ENCODE results near the gene RAVER2. TPM values are rescaled to one million over a fixed set of nuclear protein-coding genes. Genes with fewer than 3 reads are reported as not detected.

The RAVER2 gene
- total RNA-seq, 4 donors from 2014 or later = 12.5 to 32.9 (median 32.0) TPM

GRCh38 chr1:64878090-64878489 lies 133.2 kb downstream of the RAVER2 start:
- H3K27ac ChIP-seq = no peak overlapping the region
- H3K27me3 ChIP-seq = no peaks in the 10 kb centered on the region
- TF ChIP-seq EP300 (IDR thresholded peaks at IDR 0.05) (no peak), POLR2AphosphoS5 (IDR thresholded peaks at IDR 0.05) (no peak), POLR2A (IDR thresholded peaks at IDR 0.05) (no peak)
- H3K4me3 ChIP-seq = no peak overlapping the region
- no peaks in the 10 kb centered on the region for H3K4me1 ChIP-seq
- no peak for ATAC-seq
- H3K9me3 ChIP-seq = no peaks in the 10 kb centered on the region
- peaks cover 0 to 77% of the 10 kb centered on the region in 2 donors for H3K36me3 ChIP-seq

DNA sequence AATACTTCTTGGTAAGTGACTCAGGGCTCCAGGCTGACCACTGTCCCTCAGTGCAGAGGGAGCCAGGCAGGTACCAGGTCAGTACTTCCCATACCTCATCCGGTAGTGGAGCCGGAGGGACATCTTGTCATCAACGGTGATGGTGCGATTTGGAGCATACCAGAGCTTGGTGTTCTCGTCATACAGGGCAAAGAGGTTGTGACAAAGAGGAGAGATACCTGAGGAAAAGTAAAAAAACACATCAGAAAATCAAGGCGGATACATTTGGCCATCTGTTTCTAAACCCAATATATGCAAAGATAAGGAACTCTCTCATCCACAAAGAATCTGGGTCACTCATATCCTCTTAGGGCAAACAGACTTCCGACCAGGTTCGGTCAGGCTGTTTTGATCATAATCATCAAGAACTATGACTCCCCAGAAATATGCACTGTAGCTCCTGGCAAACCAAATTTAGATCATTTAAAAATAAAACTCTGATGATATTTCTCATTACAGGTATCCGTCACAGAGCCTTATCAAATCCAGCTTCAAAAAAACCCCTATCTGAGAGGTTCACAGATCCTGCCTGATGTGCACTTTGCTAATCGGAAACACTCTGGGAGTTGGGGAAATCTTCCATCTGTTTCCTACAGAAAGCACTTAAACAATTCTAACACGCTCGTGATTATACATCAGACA lies 134.2 kb downstream of the RAVER2 start:
- no peaks in the 10 kb centered on the region for H3K4me1 ChIP-seq
- H3K27ac ChIP-seq = no peak overlapping the region
- H3K36me3 ChIP-seq = peaks cover 0 to 77% of the 10 kb centered on the region in 2 donors
- no peak for TF ChIP-seq EP300 (IDR thresholded peaks at IDR 0.05)
- no peak for TF ChIP-seq POLR2A (IDR thresholded peaks at IDR 0.05)
- no peak for TF ChIP-seq CTCF (IDR thresholded peaks at IDR 0.05)
- no peak for TF ChIP-seq POLR2AphosphoS5 (IDR thresholded peaks at IDR 0.05)
- no peak for ATAC-seq
- WGBS, 2 donors (ENCODE audit: low coverage in 1 of 2) = 82 to 84% methylated on average over 10 to 12 of the region's 12 CpGs
- H3K27me3 ChIP-seq = no peaks in the 10 kb centered on the region
- no peak overlapping the region for H3K4me3 ChIP-seq
- H3K9me3 ChIP-seq = no peaks in the 10 kb centered on the region

DNA sequence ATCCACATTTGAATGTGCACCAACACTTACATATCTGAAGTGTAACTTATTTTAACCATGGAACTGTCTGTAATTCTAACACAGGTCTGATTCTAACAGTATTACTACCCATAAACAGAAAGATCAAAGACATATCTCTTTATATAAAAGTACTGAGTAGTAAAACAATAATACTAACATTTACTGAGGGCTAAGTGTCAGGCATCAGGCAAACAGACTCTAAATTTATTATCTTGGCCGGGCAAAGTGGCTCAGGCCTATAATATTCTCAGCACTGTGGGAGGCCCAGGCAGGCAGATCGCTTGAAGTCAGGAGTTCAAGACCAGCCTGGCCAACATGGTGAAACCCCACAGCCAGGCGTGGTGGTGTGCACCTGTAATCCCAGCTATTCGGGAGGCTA lies 135.6 kb downstream of the RAVER2 start:
- ATAC-seq = no peak
- Histone ChIP-seq H3K4me1 (no peaks in the 10 kb centered on the region), H3K4me3 (no peak overlapping the region), H3K36me3 (peaks cover 0 to 77% of the 10 kb centered on the region in 2 donors), H3K27ac (no peak overlapping the region), H3K9me3 (no peaks in the 10 kb centered on the region), H3K27me3 (no peaks in the 10 kb centered on the region)
- TF ChIP-seq CTCF (IDR thresholded peaks at IDR 0.05) (no peak), POLR2AphosphoS5 (IDR thresholded peaks at IDR 0.05) (no peak), POLR2A (IDR thresholded peaks at IDR 0.05) (no peak), EP300 (IDR thresholded peaks at IDR 0.05) (no peak)
- 100% methylated on average over 3 of the region's 4 CpGs for WGBS, 2 donors (ENCODE audit: low coverage in 1 of 2)

- Histone ChIP-seq H3K27me3 (no peaks in the 10 kb centered on the region), H3K4me3 (no peak overlapping the region), H3K4me1 (no peaks in the 10 kb centered on the region), H3K36me3 (peaks cover 0 to 70% of the 10 kb centered on the region in 2 donors), H3K27ac (no peak overlapping the region), H3K9me3 (no peaks in the 10 kb centered on the region)
- no peak for TF ChIP-seq POLR2A (IDR thresholded peaks at IDR 0.05)
- TF ChIP-seq EP300 (IDR thresholded peaks at IDR 0.05) = no peak
- no peak for TF ChIP-seq CTCF (IDR thresholded peaks at IDR 0.05)
- TF ChIP-seq POLR2AphosphoS5 (IDR thresholded peaks at IDR 0.05) = no peak
- ATAC-seq = no peak
- WGBS, 2 donors (ENCODE audit: low coverage in 1 of 2) = 100% methylated on average over 1 of the region's 1 CpG; no CpG with 5 or more reads in 1 of the 2 donors
These were observed 136.4 kb downstream of the RAVER2 start for GRCh38 chr1:64881281-64881680.

Other genes with a start within 250 kb of the RAVER2 start
- gene JAK1, start 221.5 kb downstream of the RAVER2 start, total RNA-seq = 100 to 1,000 TPM; 132 to 166 (median 161) TPM

Measured in gastroesophageal sphincter (tissue), 4 donors.